Heart left ventricle (tissue), 16 donors: Measurements from ENCODE around the gene SH2D3C. TPM values are rescaled to one million over a fixed set of nuclear protein-coding genes. Genes with fewer than 3 reads are reported as not detected.

ENCODE experiments used
- ATAC-seq, 4 donors: fragments of 200-7000 bp; cut with Tn5 transposase; one replicate each; pipeline ENCODE4 v1.9.1; 2020 to 2022; ENCODE audit warnings: moderate library complexity in 4 of 4, mild to moderate bottlenecking in 3 of 4, moderate number of reproducible peaks in 1 of 4
- DNase-seq, 5 donors: peaks; one replicate each; pipeline ENCODE4 v3.0.0-alpha.2; 2020
- H3K27ac ChIP-seq, 12 donors: fragments of 200-600 bp; sonication (generic) in 4 of 12; one replicate each; pipeline versions ENCODE4 v1.5.0 to v1.8.0; 2016 to 2022; ENCODE audit warnings: mild to moderate bottlenecking in 2 of 12
- H3K27me3 ChIP-seq, 9 donors: fragments of 200-600 bp; sonication (generic) in 2 of 9; one replicate each; pipeline versions ENCODE4 v1.5.1 to v1.8.0; 2016 to 2022; ENCODE audit warnings: mild to moderate bottlenecking in 3 of 9
- H3K36me3 ChIP-seq, 9 donors: fragments of 200-600 bp; sonication (generic) in 2 of 9; one replicate each; pipeline versions ENCODE4 v1.5.0 to v1.8.0; 2018 to 2022; ENCODE audit warnings: mild to moderate bottlenecking in 2 of 9
- H3K4me1 ChIP-seq, 12 donors: fragments of 200-600 bp; sonication (generic) in 4 of 12; one replicate each; pipeline versions ENCODE4 v1.5.0 to v1.8.0; 2016 to 2022; ENCODE audit warnings: mild to moderate bottlenecking in 3 of 12
- H3K4me3 ChIP-seq, 12 donors: fragments of 200-600 bp; sonication (generic) in 4 of 12; one replicate each; pipeline versions ENCODE4 v1.5.0 to v1.8.0; 2017 to 2022; ENCODE audit warnings: mild to moderate bottlenecking in 9 of 12, moderate library complexity in 4 of 12
- H3K9me3 ChIP-seq, 12 donors: fragments of 200-600 bp; sonication (generic) in 4 of 12; one replicate each; pipeline versions ENCODE4 v1.5.0 to v1.8.0; 2016 to 2022; ENCODE audit warnings: mild to moderate bottlenecking in 1 of 12
- POLR2A ChIP-seq, 2 donors: fragments of 450-650 bp; IDR thresholded peaks; one replicate each; pipeline ENCODE4 v1.6.1; 2017; ENCODE audit warnings: antibody characterized with exemption in 2 of 2, mild to moderate bottlenecking in 2 of 2, moderate library complexity in 2 of 2
- WGBS, 4 donors: extraction: QIAGEN DNeasy Blood & Tissue Kit in 2 of 4; methylation state at CpG; one replicate each; pipeline versions ENCODE4 v1.1.5 to v1.1.7; 2013 to 2018; 5-methylcytosine and 5-hydroxymethylcytosine counted together
- intact Hi-C, 10 donors: fragments of 100-400 bp; cut with DNase I; formaldehyde crosslinking; loops; one replicate each; pipeline versions ENCODE4 v1.11.1 to v1.14.2; 2022
- polyA plus RNA-seq, 2 donors: library from polyadenylated mRNA; stranded (reverse); fragments of 200-250 nt; gene quantifications; one replicate each; pipeline ENCODE4 v1.2.3, GENCODE V29; 2013
- total RNA-seq, 9 donors: library from RNA; depleted of rRNA in 2 of 9; stranded (reverse); fragments of >200 nt in 2 of 9; fragmentation: NEBNext Ultra II Directional in 3 of 9; extraction: Animal tissue kit (Norgen Biotek cat#: 25700) in 3 of 9; gene quantifications; one replicate each; pipeline versions ENCODE4 v1.1.0 to v1.2.4, GENCODE V29; 2016 to 2023
- TF ChIP-seq, protein P1 (sequence below), 12 donors: fragments of 200-600 bp; sonication (generic) in 4 of 12; IDR thresholded peaks; one replicate each; pipeline versions ENCODE4 v1.5.0 to v1.8.0; 2018 to 2022; ENCODE audit warnings: antibody characterized with exemption in 12 of 12, mild to moderate bottlenecking in 5 of 12
- donor health status: ischemic (EF 13 %, LVEDD 7.1; RV severe dilation, severe dysfunction).
- donor health status: healthy with polysubstance abuse.
- donor health status: DM: no; HTN: yes; CAD: no.
- donor health status: DM: no; HTN: no; CAD: no.
- donor health status: ischemic (EF 25% LVEDD 6.9; RV normal size, moderate dysfunction).
- donor health status: ischemic (EF 25% LVEDD 5.7; RV mildly dilated, moderate dysfunction).
- donor health status: healthy.
- donor health status: DM: yes; HTN: yes; CAD: no.
- donor health status: ischemic (EF 35%, LVEDD 5.7; RV mildly dilated, moderate dysfunction).
- donor health status: nonischemic (EF 11% LVEDD 7.7; RV severe dilation, severe dysfunction).
- donor health status: DM: yes; HTN: yes; CAD: no.
- donor health status: PGD.
- donor health status: ischemic (EF 29% LVEDD 5.4; RV normal size, mild dysfunction).
- donor health status: nonischemic (EF 23%, LVEDD 6.1; RV moderate dilation, normal function).

The SH2D3C gene
- total and polyA plus RNA-seq, 11 donors: 13.7 to 38.9 (median 21.0) TPM

DNA sequence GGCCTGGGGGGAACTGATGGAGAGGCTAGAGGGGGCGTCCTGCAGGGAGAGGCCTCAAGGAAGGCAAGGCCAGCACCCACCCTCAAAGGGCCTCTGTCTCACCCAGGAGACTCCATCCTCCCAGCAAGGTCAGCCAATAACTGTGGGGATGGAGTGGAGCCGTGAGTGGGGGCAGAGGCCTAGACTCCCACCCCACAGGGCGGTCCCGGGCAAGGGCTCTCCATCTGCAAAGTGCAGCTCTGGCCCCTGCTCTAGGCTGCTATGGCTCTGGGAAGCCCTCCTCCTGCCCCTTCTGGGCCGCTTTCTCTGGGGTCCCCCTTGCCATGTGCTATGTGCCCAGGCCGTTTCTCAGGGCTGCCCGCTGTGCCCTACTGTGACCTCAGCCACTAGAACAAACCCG is 38.3 kb upstream of the SH2D3C start:
- H3K27ac ChIP-seq: peak overlapping the region in 4 of 12 donors; percentile 3 to 40 (median 20)
- intact Hi-C loops: no loop called here
- DNase-seq (no peak), ATAC-seq (peak in 1 of 4 donors; percentile 2)
- WGBS, 4 donors: 83 to 90% (median 89%) methylated on average over 4 to 8 of the region's 8 CpGs
- no peak overlapping the region for H3K4me3 ChIP-seq
- peaks cover 0 to 100% (median 96%) of the 10 kb centered on the region in 9 donors for H3K36me3 ChIP-seq
- H3K9me3 ChIP-seq: no peaks in the 10 kb centered on the region
- no peaks in the 10 kb centered on the region for H3K27me3 ChIP-seq
- TF ChIP-seq, protein P1, sequence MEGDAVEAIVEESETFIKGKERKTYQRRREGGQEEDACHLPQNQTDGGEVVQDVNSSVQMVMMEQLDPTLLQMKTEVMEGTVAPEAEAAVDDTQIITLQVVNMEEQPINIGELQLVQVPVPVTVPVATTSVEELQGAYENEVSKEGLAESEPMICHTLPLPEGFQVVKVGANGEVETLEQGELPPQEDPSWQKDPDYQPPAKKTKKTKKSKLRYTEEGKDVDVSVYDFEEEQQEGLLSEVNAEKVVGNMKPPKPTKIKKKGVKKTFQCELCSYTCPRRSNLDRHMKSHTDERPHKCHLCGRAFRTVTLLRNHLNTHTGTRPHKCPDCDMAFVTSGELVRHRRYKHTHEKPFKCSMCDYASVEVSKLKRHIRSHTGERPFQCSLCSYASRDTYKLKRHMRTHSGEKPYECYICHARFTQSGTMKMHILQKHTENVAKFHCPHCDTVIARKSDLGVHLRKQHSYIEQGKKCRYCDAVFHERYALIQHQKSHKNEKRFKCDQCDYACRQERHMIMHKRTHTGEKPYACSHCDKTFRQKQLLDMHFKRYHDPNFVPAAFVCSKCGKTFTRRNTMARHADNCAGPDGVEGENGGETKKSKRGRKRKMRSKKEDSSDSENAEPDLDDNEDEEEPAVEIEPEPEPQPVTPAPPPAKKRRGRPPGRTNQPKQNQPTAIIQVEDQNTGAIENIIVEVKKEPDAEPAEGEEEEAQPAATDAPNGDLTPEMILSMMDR (IDR thresholded peaks at IDR 0.05): no peak
- TF ChIP-seq POLR2A (IDR thresholded peaks at IDR 0.05): no peak
- H3K4me1 ChIP-seq: peaks cover 0 to 30% (median 5%) of the 10 kb centered on the region in 12 donors

- peak overlapping the region in 1 of 12 donors; percentile 5 for H3K27ac ChIP-seq
- no peak for ATAC-seq
Measured at GRCh38 chr9:127816362-127816725, 37.9 kb upstream of the SH2D3C start.

GRCh38 chr9:127815512-127816361 is 37.3 kb upstream of the SH2D3C start:
- peak in 2 of 4 donors; percentile 3 for ATAC-seq
- Histone ChIP-seq H3K4me3 (no peak overlapping the region), H3K4me1 (peaks cover 0 to 30% (median 5%) of the 10 kb centered on the region in 12 donors), H3K36me3 (peaks cover 0 to 99% (median 93%) of the 10 kb centered on the region in 9 donors), H3K27me3 (no peaks in the 10 kb centered on the region), H3K27ac (no peak overlapping the region), H3K9me3 (no peaks in the 10 kb centered on the region)
- WGBS, 4 donors: 81 to 89% (median 86%) methylated on average over 26 to 33 of the region's 33 CpGs
- no peak for DNase-seq
- TF ChIP-seq, protein P1 (IDR thresholded peaks at IDR 0.05): no peak
- TF ChIP-seq POLR2A (IDR thresholded peaks at IDR 0.05): no peak
- intact Hi-C loops: no loop called here

More at GRCh38 chr9:127816362-127816725, 37.9 kb upstream of the SH2D3C start:
- H3K9me3 ChIP-seq: no peaks in the 10 kb centered on the region
- TF ChIP-seq, protein P1 (IDR thresholded peaks at IDR 0.05): no peak
- TF ChIP-seq POLR2A (IDR thresholded peaks at IDR 0.05): no peak
- intact Hi-C loops: no loop called here
- H3K36me3 ChIP-seq: peaks cover 0 to 99% (median 97%) of the 10 kb centered on the region in 9 donors
- H3K4me3 ChIP-seq: no peak overlapping the region
- DNase-seq: no peak
- no peaks in the 10 kb centered on the region for H3K27me3 ChIP-seq
- H3K4me1 ChIP-seq: peaks cover 0 to 30% (median 5%) of the 10 kb centered on the region in 12 donors
- WGBS, 4 donors: 51 to 80% (median 74%) methylated on average over 3 of the region's 3 CpGs
